Choroid plexus epithelial cell (primary cell): ENCODE measurements around the gene BMPR1A.
"Not testable (repeated sequence)": the region's sequence is repeated elsewhere in the genome, so short reads cannot be mapped to it uniquely, and the experiment has no call there.

Experiments used
- DNase-seq: peaks from one replicate; pipeline ENCODE4 v3.0.0-alpha.2; 2010; ENCODE audit warnings: low read depth
- H3K4me3 ChIP-seq: 2 replicates; pipeline ENCODE4 v1.5.1; 2011; ENCODE audit warnings: low read depth, mild to moderate bottlenecking, control low read depth, low read length, moderate library complexity
- CTCF ChIP-seq: conservative IDR thresholded peaks from 2 replicates; pipeline ENCODE4 v1.5.1; 2011; ENCODE audit warnings: low read depth, mild to moderate bottlenecking, control low read depth, inconsistent platforms, low read length, moderate library complexity

The BMPR1A gene

GRCh38 chr10:86946213-86947155 is 190.1 kb downstream of the BMPR1A start:
- DNase-seq, result no peak
- no peak for TF ChIP-seq CTCF
- H3K4me3 ChIP-seq, result no peak overlapping the region

- H3K4me3 ChIP-seq, DNase-seq: not testable (repeated sequence)
Observed at GRCh38 chr10:86947806-86948205, 191.4 kb downstream of the BMPR1A start.

- no peak for DNase-seq
- no peak overlapping the region for H3K4me3 ChIP-seq
- no peak for TF ChIP-seq CTCF
Observed at GRCh38 chr10:86950349-86950748, 193.9 kb downstream of the BMPR1A start.

- DNase-seq, result no peak
- no peak for TF ChIP-seq CTCF
Observed at GRCh38 chr10:86951184-86951761, 194.9 kb downstream of the BMPR1A start.

GRCh38 chr10:86952106-86952505 is 195.7 kb downstream of the BMPR1A start:
- DNase-seq, result no peak
- no peak for TF ChIP-seq CTCF
- no peak overlapping the region for H3K4me3 ChIP-seq

More at GRCh38 chr10:86951184-86951761, 194.9 kb downstream of the BMPR1A start:
- H3K4me3 ChIP-seq, result no peak overlapping the region

- not testable (repeated sequence) for H3K4me3 ChIP-seq, DNase-seq
Observed at GRCh38 chr10:86952697-86953096, 196.3 kb downstream of the BMPR1A start.

GRCh38 chr10:86953747-86954680 is 197.6 kb downstream of the BMPR1A start:
- peak; percentile 66 for DNase-seq
- H3K4me3 ChIP-seq, result no peak overlapping the region
- no peak for TF ChIP-seq CTCF
